Measurements from ENCODE around the gene RIN3. TPM values are rescaled to one million over a fixed set of nuclear protein-coding genes. Genes with fewer than 3 reads are reported as not detected.

The RIN3 gene
- total RNA-seq, 1 experiment from 2014 or later, result 4.8 TPM

GRCh38 chr14:92688434-92689375 lies 175.1 kb downstream of the RIN3 start:
- intact Hi-C loops (cut with micrococcal nuclease), result no loop called here
- no peaks in the 10 kb centered on the region for H3K27me3 ChIP-seq (ENCODE audit: low read length)
- no peaks in the 10 kb centered on the region for H3K79me2 ChIP-seq (ENCODE audit: low read length)
- peaks cover 17% of the 10 kb centered on the region for H3K4me1 ChIP-seq (ENCODE audit: insufficient read depth, low read length)
- H2AFZ ChIP-seq (ENCODE audit: low read length), result no peak overlapping the region
- CTCF ChIA-PET, result interaction anchor here (0.6 kb wide), 1 partner anchor 180 kb away, joined by 4 read pairs; no protein-coding TSS in a partner anchor
- TSS peak; percentile 39 for BruUV-seq (replicated peaks)
- DNase-seq, result no peak
- no peaks in the 10 kb centered on the region for H3K9me2 ChIP-seq (replicated peaks; ENCODE audit: low read length)
- no peak overlapping the region for H3K9ac ChIP-seq (ENCODE audit: low read length)
- H3K4me2 ChIP-seq (ENCODE audit: low read length), result no peak overlapping the region
- TF ChIP-seq CTCF (conservative IDR thresholded peaks at IDR 0.05; ENCODE audit: low read depth, low read length), result no peak
- TF ChIP-seq EZH2phosphoT487 (IDR thresholded peaks at IDR 0.05; ENCODE audit: borderline replicate concordance, low read length), result no peak
- no peak for TF ChIP-seq EZH2 (IDR thresholded peaks at IDR 0.05; ENCODE audit: low read length, unreplicated experiment)
- POLR2A ChIA-PET (ENCODE audit: unreplicated experiment), result no interaction called here
- no peak overlapping the region for H3K4me3 ChIP-seq (ENCODE audit: low read length)
- H3F3A ChIP-seq (ENCODE audit: low read length, unreplicated experiment), result no peaks in the 10 kb centered on the region
- no peaks in the 10 kb centered on the region for H3K9me3 ChIP-seq (ENCODE audit: low read length)
- H4K20me1 ChIP-seq (ENCODE audit: low read length), result no peaks in the 10 kb centered on the region
- no peak for ATAC-seq
- H3K27ac ChIP-seq (ENCODE audit: low read length), result no peak overlapping the region
- no peaks in the 10 kb centered on the region for H3K36me3 ChIP-seq (ENCODE audit: low read depth, low read length)

GRCh38 chr14:92690171-92691011 lies 176.8 kb downstream of the RIN3 start:
- no peaks in the 10 kb centered on the region for H3K27me3 ChIP-seq (ENCODE audit: low read length)
- H4K20me1 ChIP-seq (ENCODE audit: low read length), result no peaks in the 10 kb centered on the region
- TF ChIP-seq CTCF (conservative IDR thresholded peaks at IDR 0.05; ENCODE audit: low read depth, low read length) (peak; percentile 87), EZH2 (IDR thresholded peaks at IDR 0.05; ENCODE audit: low read length, unreplicated experiment) (no peak), EZH2phosphoT487 (IDR thresholded peaks at IDR 0.05; ENCODE audit: borderline replicate concordance, low read length) (no peak)
- BruUV-seq (replicated peaks), result no TSS peak
- H3K4me2 ChIP-seq (ENCODE audit: low read length), result no peak overlapping the region
- no peak overlapping the region for H3K27ac ChIP-seq (ENCODE audit: low read length)
- H3K4me3 ChIP-seq (ENCODE audit: low read length), result no peak overlapping the region
- ChIA-PET POLR2A (ENCODE audit: unreplicated experiment) (no interaction called here), CTCF (interaction anchor here (0.5 to 1.2 kb wide), 4 partner anchors 10 to 1074 kb away, joined by 3 to 4 read pairs (median 4); no protein-coding TSS in a partner anchor)
- DNase-seq (peak; percentile 83), ATAC-seq (peak; percentile 43)
- H3K36me3 ChIP-seq (ENCODE audit: low read depth, low read length), result no peaks in the 10 kb centered on the region
- no peaks in the 10 kb centered on the region for H3K9me2 ChIP-seq (replicated peaks; ENCODE audit: low read length)
- no peak overlapping the region for H3K9ac ChIP-seq (ENCODE audit: low read length)
- H3K4me1 ChIP-seq (ENCODE audit: insufficient read depth, low read length), result peaks cover 28% of the 10 kb centered on the region
- no peaks in the 10 kb centered on the region for H3K79me2 ChIP-seq (ENCODE audit: low read length)
- H3K9me3 ChIP-seq (ENCODE audit: low read length), result no peaks in the 10 kb centered on the region
- no peak overlapping the region for H2AFZ ChIP-seq (ENCODE audit: low read length)
- no peaks in the 10 kb centered on the region for H3F3A ChIP-seq (ENCODE audit: low read length, unreplicated experiment)
- intact Hi-C loops (cut with micrococcal nuclease), result no loop called here

Data from PC-3 (cell line).